Measurements from ENCODE around the gene TMEM259.

TMEM259 gene

DNA sequence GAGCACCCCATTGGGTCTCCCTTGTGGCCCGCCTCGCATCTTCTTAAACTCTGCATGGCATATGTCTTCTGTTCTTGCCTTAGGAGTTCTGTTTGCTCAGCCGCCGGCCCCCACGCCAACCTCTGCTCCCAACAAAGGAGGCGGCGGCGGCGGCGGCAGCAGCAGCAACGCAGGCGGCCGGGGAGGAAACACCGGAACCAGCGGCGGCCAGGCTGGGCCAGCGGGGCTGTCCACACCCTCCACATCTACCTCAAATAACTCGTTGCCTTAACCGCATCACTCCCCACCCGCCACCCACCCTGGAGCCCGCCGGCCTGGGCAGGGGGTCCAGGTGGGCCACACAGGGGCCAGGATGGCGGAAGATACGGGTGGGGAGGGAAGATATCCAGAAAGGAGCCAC, 49.1 kb downstream of the TMEM259 start:
- peaks cover 10% of the 10 kb centered on the region for H3K36me3 ChIP-seq (ENCODE audit: control insufficient read depth, insufficient read depth, low read length)
- H3K27ac ChIP-seq (ENCODE audit: low read depth, low read length): no peak overlapping the region
- no peak overlapping the region for H3K4me3 ChIP-seq (ENCODE audit: low read length)
- no peaks in the 10 kb centered on the region for H3K27me3 ChIP-seq (ENCODE audit: control insufficient read depth, insufficient read depth, low read length)
- no peaks in the 10 kb centered on the region for H3K4me1 ChIP-seq (ENCODE audit: control insufficient read depth, insufficient read depth, low read length)
- no peak overlapping the region for H3K9ac ChIP-seq (ENCODE audit: low read length)

DNA sequence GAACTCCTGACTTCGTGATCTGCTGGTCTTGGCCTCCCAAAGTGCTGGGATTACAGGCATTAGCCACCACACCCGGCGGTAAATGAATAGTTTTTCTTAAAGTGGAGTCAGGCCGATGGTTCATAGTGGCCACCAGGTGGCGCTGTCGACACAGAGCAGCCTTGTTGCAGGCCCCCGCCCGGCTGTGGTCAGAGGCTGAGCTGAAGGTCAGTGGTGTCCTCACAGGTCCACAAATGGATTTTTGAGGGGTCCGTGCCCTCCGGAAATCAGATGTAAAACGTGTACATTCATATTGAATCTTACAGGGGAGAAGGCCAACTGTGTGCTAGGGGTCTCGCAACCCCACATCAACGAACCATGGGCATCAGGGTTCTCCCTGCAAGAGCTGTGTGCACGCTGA, 50.2 kb downstream of the TMEM259 start:
- Histone ChIP-seq H3K27ac (ENCODE audit: low read depth, low read length) (no peak overlapping the region), H3K9ac (ENCODE audit: low read length) (no peak overlapping the region), H3K36me3 (ENCODE audit: control insufficient read depth, insufficient read depth, low read length) (peaks cover 15% of the 10 kb centered on the region), H3K27me3 (ENCODE audit: control insufficient read depth, insufficient read depth, low read length) (no peaks in the 10 kb centered on the region), H3K4me1 (ENCODE audit: control insufficient read depth, insufficient read depth, low read length) (no peaks in the 10 kb centered on the region), H3K4me3 (ENCODE audit: low read length) (no peak overlapping the region)

DNA sequence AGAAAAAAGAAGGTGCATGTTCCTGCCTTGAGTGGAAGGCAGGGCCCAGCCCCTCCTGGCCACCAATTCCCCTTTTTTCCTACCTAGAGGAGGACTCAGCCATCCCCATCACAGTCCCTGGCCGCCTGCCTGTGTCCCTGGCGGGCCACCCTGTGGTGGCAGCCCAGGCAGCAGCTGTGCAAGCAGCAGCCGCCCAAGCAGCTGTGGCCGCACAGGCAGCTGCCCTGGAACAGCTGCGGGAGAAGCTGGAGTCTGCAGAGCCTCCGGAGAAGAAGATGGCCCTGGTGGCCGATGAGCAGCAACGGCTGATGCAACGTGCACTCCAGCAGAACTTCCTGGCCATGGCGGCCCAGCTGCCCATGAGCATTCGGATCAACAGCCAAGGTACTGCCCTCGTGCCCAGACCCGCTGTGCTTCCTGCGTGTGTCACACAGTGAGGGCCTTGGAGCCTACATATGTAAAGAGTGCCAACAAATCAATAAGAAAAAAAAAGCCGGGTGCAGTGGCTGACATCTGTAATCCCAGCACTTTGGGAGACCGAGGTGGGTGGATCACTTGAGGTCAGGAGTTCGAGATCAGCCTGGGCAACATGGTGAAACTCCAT, 54.3 kb downstream of the TMEM259 start:
- no peak overlapping the region for H3K9ac ChIP-seq (ENCODE audit: low read length)
- H3K4me3 ChIP-seq (ENCODE audit: low read length): no peak overlapping the region
- no peak overlapping the region for H3K27ac ChIP-seq (ENCODE audit: low read depth, low read length)
- H3K4me1 ChIP-seq (ENCODE audit: control insufficient read depth, insufficient read depth, low read length): no peaks in the 10 kb centered on the region
- no peaks in the 10 kb centered on the region for H3K27me3 ChIP-seq (ENCODE audit: control insufficient read depth, insufficient read depth, low read length)
- peaks cover 15% of the 10 kb centered on the region for H3K36me3 ChIP-seq (ENCODE audit: control insufficient read depth, insufficient read depth, low read length)

DNA sequence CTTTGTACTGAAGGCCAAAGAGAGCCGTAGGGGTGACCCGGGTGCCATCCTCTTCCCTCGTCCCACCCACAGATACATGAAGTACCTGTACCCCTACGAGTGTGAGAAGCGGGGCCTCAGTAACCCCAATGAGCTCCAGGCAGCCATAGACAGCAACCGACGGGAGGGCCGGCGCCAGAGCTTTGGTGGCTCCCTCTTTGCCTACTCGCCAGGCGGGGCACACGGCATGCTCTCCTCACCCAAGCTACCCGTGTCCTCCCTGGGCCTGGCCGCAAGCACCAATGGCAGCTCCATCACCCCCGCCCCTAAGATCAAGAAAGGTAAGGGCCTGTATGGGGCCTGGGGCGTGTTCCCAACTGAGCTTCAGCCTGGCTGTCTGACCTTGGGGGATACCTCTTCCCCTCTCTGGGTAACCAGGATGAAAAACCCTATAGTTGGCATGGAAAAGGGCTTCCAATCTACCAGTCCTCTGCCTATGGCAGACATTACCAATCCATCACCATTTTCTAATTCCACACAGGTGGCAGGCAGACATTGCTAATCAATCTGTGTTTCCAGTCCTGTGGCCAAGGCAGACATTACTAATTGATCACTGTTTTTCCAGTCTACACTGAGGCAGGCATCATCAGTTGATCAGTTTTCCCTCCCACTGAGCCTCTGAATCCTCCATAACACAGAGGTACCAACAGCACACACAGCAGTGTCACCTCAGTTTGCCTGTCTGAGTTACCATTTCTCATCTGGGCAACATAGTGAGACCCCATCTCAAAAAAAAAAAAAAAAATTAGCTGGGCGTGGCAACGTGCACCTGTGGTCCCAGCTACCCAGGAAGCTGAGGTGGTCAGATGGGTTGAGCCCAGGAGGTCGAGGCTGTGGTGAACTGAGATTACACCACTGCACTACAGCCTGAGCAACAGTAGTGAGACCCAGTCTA, 55.9 kb downstream of the TMEM259 start:
- Histone ChIP-seq H3K9ac (ENCODE audit: low read length) (no peak overlapping the region), H3K4me3 (ENCODE audit: low read length) (no peak overlapping the region), H3K4me1 (ENCODE audit: control insufficient read depth, insufficient read depth, low read length) (no peaks in the 10 kb centered on the region), H3K27ac (ENCODE audit: low read depth, low read length) (no peak overlapping the region), H3K27me3 (ENCODE audit: control insufficient read depth, insufficient read depth, low read length) (no peaks in the 10 kb centered on the region), H3K36me3 (ENCODE audit: control insufficient read depth, insufficient read depth, low read length) (peaks cover 9% of the 10 kb centered on the region)

DNA sequence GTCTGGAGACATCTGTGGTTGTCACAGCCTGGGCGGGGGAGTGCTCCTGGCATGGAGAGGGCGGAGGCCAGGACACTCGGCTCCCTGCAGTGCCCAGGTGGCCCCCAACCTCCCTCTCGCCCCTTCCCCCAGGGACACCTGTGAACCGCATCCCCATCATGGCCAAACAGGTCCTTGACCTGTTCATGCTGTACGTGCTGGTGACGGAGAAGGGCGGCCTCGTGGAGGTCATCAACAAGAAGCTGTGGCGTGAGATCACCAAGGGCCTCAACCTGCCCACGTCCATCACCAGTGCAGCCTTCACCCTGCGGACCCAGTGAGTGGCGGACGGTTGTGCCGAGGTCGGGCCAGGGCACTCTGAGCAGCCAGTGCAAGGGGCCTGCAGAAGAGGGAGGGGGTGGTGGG, 56.8 kb downstream of the TMEM259 start:
- no peak overlapping the region for H3K4me3 ChIP-seq (ENCODE audit: low read length)
- H3K27ac ChIP-seq (ENCODE audit: low read depth, low read length): no peak overlapping the region
- H3K9ac ChIP-seq (ENCODE audit: low read length): no peak overlapping the region
- no peaks in the 10 kb centered on the region for H3K27me3 ChIP-seq (ENCODE audit: control insufficient read depth, insufficient read depth, low read length)
- no peaks in the 10 kb centered on the region for H3K4me1 ChIP-seq (ENCODE audit: control insufficient read depth, insufficient read depth, low read length)
- H3K36me3 ChIP-seq (ENCODE audit: control insufficient read depth, insufficient read depth, low read length): peaks cover 9% of the 10 kb centered on the region

DNA sequence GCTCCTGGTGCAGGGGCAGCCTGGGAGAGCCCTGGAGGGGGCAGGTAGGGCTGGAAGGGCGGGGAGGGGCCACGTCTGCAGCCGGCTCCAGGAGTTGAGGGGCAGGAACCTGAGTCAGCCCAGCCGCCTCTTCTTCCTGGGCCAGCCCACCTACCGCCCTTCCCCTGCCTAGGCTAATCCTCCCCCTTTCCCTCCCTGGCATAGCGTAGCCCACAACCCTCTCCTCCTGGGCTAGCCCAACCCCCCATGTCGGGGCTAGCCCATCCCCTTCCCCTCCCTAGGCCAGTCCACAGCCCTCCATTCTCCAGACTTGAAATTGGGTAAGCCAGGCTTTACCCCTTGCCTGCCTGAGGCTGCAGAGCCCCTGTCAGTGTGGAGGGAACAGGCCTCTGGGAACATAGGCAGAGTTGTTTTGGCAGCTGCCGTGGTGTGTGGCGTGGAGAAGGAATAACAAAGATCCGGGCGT, 57.4 kb downstream of the TMEM259 start:
- no peak overlapping the region for H3K27ac ChIP-seq (ENCODE audit: low read depth, low read length)
- no peaks in the 10 kb centered on the region for H3K27me3 ChIP-seq (ENCODE audit: control insufficient read depth, insufficient read depth, low read length)
- H3K4me1 ChIP-seq (ENCODE audit: control insufficient read depth, insufficient read depth, low read length): no peaks in the 10 kb centered on the region
- no peak overlapping the region for H3K9ac ChIP-seq (ENCODE audit: low read length)
- no peak overlapping the region for H3K4me3 ChIP-seq (ENCODE audit: low read length)
- H3K36me3 ChIP-seq (ENCODE audit: control insufficient read depth, insufficient read depth, low read length): peaks cover 9% of the 10 kb centered on the region

DNA sequence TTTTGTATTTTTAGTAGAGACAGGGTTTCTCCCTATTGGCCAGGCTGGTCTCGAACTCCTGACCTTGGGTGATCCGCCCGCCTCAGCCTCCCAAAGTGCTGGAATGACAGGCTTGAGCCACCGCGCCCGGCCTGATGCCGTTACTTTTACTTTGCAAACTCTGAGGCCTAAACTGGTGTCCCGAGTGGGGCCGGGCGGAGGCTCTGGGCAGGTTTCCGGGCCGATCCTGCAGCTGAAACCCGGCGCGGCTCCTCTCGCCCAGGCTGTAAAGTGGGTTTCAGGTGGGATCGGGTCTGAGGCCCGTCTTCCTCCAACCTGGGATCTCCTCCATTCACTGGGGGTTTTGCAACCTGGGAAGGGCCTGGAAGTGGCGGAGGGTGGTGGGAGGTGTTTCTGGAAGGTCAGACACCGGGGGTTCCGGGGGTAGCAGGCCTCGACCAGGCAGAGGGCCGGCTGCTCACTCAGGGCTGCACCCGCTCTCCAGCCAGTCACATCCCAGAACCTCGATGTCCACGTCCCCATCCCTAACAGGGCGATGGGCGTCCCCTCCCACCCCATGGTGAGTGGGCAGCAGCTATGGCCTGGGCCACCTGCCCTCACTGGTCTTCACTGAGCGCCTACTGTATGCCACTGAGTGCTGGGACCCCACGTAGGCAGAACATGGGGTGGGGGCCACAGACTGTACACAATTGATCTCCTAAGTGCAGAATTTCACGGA, 58.1 kb downstream of the TMEM259 start:
- Histone ChIP-seq H3K9ac (ENCODE audit: low read length) (no peak overlapping the region), H3K4me3 (ENCODE audit: low read length) (no peak overlapping the region), H3K27me3 (ENCODE audit: control insufficient read depth, insufficient read depth, low read length) (no peaks in the 10 kb centered on the region), H3K36me3 (ENCODE audit: control insufficient read depth, insufficient read depth, low read length) (peaks cover 5% of the 10 kb centered on the region), H3K4me1 (ENCODE audit: control insufficient read depth, insufficient read depth, low read length) (no peaks in the 10 kb centered on the region), H3K27ac (ENCODE audit: low read depth, low read length) (no peak overlapping the region)

DNA sequence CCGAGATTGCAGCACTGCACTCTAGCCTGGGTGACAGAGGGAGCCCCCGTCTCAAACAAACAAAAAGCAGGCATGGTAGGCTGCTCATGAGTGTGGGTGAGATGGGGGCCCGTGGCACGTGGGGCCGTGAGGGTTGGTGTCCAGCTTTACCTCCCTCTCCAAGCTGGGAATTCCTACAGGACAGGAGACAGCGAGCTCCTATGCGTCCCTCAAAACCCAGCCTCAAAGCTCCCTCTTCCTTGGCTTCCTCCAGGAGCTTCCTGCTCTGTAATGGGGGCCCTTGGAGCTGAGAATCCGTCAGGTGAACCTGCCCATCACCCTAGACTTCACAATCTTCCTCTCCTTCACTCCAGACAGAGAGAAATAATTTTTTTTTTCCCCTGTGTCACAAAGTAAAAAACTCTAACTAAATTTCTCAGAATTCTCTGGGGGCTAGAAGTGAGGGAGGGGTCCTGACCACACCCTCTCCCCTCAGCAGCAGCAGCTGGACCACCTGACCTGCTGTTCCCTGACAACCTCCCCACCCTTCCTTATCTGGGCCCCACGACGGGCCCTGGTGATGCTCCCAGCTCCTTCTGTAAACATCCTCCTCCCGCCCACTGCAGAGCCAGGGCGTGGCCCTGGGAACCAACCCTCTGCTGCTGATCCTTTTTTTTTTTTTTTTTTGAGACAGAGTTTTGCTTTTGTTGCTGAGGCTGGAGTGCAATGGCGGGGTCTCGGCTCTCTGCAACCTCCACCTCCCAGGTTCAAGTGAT, 58.9 kb downstream of the TMEM259 start:
- H3K9ac ChIP-seq (ENCODE audit: low read length): no peak overlapping the region
- no peaks in the 10 kb centered on the region for H3K4me1 ChIP-seq (ENCODE audit: control insufficient read depth, insufficient read depth, low read length)
- H3K4me3 ChIP-seq (ENCODE audit: low read length): no peak overlapping the region
- H3K36me3 ChIP-seq (ENCODE audit: control insufficient read depth, insufficient read depth, low read length): peaks cover 5% of the 10 kb centered on the region
- no peak overlapping the region for H3K27ac ChIP-seq (ENCODE audit: low read depth, low read length)
- no peaks in the 10 kb centered on the region for H3K27me3 ChIP-seq (ENCODE audit: control insufficient read depth, insufficient read depth, low read length)

DNA sequence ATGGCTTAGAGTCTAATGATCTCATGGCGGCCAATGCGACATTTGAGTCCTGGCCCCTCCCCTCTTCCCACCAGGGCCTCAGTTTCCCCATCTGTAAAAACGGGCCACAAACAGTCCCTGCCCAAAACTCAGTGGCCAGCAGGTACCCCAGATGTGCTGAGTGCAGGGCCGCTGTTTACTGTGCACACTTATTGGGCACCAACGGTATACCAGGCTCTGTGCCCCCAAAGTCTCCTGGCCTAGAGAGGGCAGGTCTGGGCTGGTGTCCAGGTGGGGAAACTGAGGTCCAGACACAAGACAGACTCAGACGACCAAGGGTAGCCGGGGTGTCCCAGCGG, 60.4 kb downstream of the TMEM259 start:
- no peaks in the 10 kb centered on the region for H3K4me1 ChIP-seq (ENCODE audit: control insufficient read depth, insufficient read depth, low read length)
- H3K4me3 ChIP-seq (ENCODE audit: low read length): no peak overlapping the region
- no peak overlapping the region for H3K27ac ChIP-seq (ENCODE audit: low read depth, low read length)
- no peaks in the 10 kb centered on the region for H3K36me3 ChIP-seq (ENCODE audit: control insufficient read depth, insufficient read depth, low read length)
- H3K9ac ChIP-seq (ENCODE audit: low read length): no peak overlapping the region
- no peaks in the 10 kb centered on the region for H3K27me3 ChIP-seq (ENCODE audit: control insufficient read depth, insufficient read depth, low read length)

DNA sequence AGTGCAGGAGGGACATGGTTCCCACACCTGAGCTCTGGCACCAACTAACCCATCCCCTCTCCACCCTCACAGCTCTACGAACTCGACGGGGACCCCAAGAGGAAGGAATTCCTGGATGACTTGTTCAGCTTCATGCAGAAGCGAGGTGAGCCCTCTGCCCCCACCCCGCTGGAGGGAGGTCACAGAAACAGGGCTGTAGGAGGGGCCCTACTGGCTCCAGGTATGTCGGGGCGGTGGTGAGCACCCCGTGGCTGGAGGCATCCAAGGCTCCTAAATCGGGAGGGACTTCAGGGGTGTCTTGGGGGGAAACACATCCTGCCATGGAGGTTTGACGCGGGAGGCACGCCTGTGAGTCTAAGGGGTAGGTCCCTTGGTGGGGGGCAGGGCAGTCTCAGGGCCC, 60.9 kb downstream of the TMEM259 start:
- Histone ChIP-seq H3K9ac (ENCODE audit: low read length) (no peak overlapping the region), H3K36me3 (ENCODE audit: control insufficient read depth, insufficient read depth, low read length) (no peaks in the 10 kb centered on the region), H3K27me3 (ENCODE audit: control insufficient read depth, insufficient read depth, low read length) (no peaks in the 10 kb centered on the region), H3K4me3 (ENCODE audit: low read length) (no peak overlapping the region), H3K4me1 (ENCODE audit: control insufficient read depth, insufficient read depth, low read length) (no peaks in the 10 kb centered on the region), H3K27ac (ENCODE audit: low read depth, low read length) (no peak overlapping the region)

All from rectal smooth muscle tissue (tissue), 1 donor.